GM23338 (cell line): ENCODE measurements around the gene NME9. TPM values are rescaled to one million over a fixed set of nuclear protein-coding genes. Genes with fewer than 3 reads are reported as not detected.

Source experiments
- ATAC-seq: fragments of 200-7000 bp; cut with Tn5 transposase; 3 replicates; pipeline ENCODE4 v1.9.1; 2020
- DNase-seq: peaks from one replicate; pipeline ENCODE4 v3.0.0-alpha.2; 2015; ENCODE audit warnings: low spot score
- H2AFZ ChIP-seq: fragments of 200-600 bp; sonication (generic); 2 replicates; pipeline ENCODE4 v1.8.0; 2016; ENCODE audit warnings: antibody characterized with exemption, mild to moderate bottlenecking, moderate library complexity
- H3F3A ChIP-seq: fragments of 200-600 bp; sonication (generic); replicated peaks from 2 replicates; pipeline ENCODE4 v1.8.0; 2017; ENCODE audit warnings: antibody characterized with exemption, mixed run types, low read depth
- H3K27ac ChIP-seq: fragments of 200-600 bp; sonication (generic); 2 replicates; pipeline ENCODE4 v1.6.1; 2016; ENCODE audit warnings: low read depth
- H3K27me3 ChIP-seq: fragments of 200-600 bp; sonication (generic); 2 replicates; pipeline ENCODE4 v1.8.0; 2016; ENCODE audit warnings: mild to moderate bottlenecking, mixed run types, moderate library complexity; ENCODE audit not compliant: insufficient read depth
- H3K36me3 ChIP-seq: fragments of 200-600 bp; sonication (generic); 2 replicates; pipeline ENCODE4 v1.8.0; 2016; ENCODE audit warnings: mild to moderate bottlenecking; ENCODE audit not compliant: insufficient read depth
- H3K4me1 ChIP-seq: fragments of 200-600 bp; sonication (generic); 2 replicates; pipeline ENCODE4 v1.8.0; 2016; ENCODE audit warnings: mild to moderate bottlenecking, moderate library complexity; ENCODE audit not compliant: insufficient read depth
- H3K4me2 ChIP-seq: fragments of 200-600 bp; sonication (generic); 2 replicates; pipeline ENCODE4 v1.7.1; 2017; ENCODE audit warnings: mixed run types
- H3K4me3 ChIP-seq: fragments of 200-600 bp; sonication (generic); 2 replicates; pipeline ENCODE4 v1.6.1; 2016; ENCODE audit warnings: mixed run types
- H3K79me2 ChIP-seq: fragments of 200-600 bp; sonication (generic); replicated peaks from 2 replicates; pipeline ENCODE4 v1.8.0; 2017; ENCODE audit warnings: mild to moderate bottlenecking; ENCODE audit not compliant: insufficient read depth
- H3K9me2 ChIP-seq: fragments of 200-600 bp; sonication (generic); 2 replicates; pipeline ENCODE4 v1.8.0; 2017; ENCODE audit not compliant: insufficient read depth
- H4K20me1 ChIP-seq: fragments of 200-600 bp; sonication (generic); replicated peaks from 2 replicates; pipeline ENCODE4 v1.8.0; 2017; ENCODE audit warnings: mild to moderate bottlenecking; ENCODE audit not compliant: insufficient read depth
- H3K27ac Mint-ChIP-seq: 2 replicates; pipeline ENCODE4 v1.8.0; 2020; ENCODE audit warnings: inconsistent platforms, mild to moderate bottlenecking, moderate library complexity, mixed read lengths
- H3K27me3 Mint-ChIP-seq: 3 replicates; pipeline ENCODE4 v1.8.0; 2022; ENCODE audit warnings: low read depth, mild to moderate bottlenecking, moderate library complexity, mixed read lengths, inconsistent platforms; ENCODE audit not compliant: insufficient read depth, poor library complexity
- H3K36me3 Mint-ChIP-seq: 3 replicates; pipeline ENCODE4 v1.8.0; 2021; ENCODE audit warnings: low read depth, mild to moderate bottlenecking, inconsistent platforms, moderate library complexity, mixed read lengths
- H3K4me1 Mint-ChIP-seq: 3 replicates; pipeline ENCODE4 v1.8.0; 2020; ENCODE audit warnings: mild to moderate bottlenecking, inconsistent platforms, mixed read lengths
- H3K4me3 Mint-ChIP-seq: 3 replicates; pipeline ENCODE4 v1.8.0; 2021; ENCODE audit warnings: moderate library complexity, mild to moderate bottlenecking, inconsistent platforms, mixed read lengths
- H3K9me3 Mint-ChIP-seq: 3 replicates; pipeline ENCODE4 v1.8.0; 2020; ENCODE audit warnings: moderate library complexity, mild to moderate bottlenecking, inconsistent platforms, mixed read lengths
- CREB1 ChIP-seq: fragments of 250-450 bp; sonication (Bioruptor Pico); IDR thresholded peaks from 2 replicates; pipeline ENCODE4 v1.5.0; 2020; ENCODE audit warnings: low read depth, mild to moderate bottlenecking, moderate library complexity
- CTCF ChIP-seq, 2 experiments: fragments of 200-600 bp in 1 of 2; sonication (generic) in 1 of 2; conservative IDR thresholded peaks; 2 replicates each; pipeline versions ENCODE4 v1.5.1 to v1.6.1; 2016 to 2017; ENCODE audit warnings: antibody characterized with exemption in 2 of 2, low read depth in 2 of 2, mild to moderate bottlenecking in 2 of 2, moderate library complexity in 1 of 2
- ETS1 ChIP-seq: IDR thresholded peaks from 2 replicates; pipeline ENCODE4 v1.6.1; 2016; ENCODE audit warnings: antibody characterized with exemption
- EZH2 ChIP-seq: fragments of 200-600 bp; sonication (generic); IDR thresholded peaks from one replicate; pipeline ENCODE4 v1.8.0; 2017; ENCODE audit warnings: antibody characterized with exemption, mild to moderate bottlenecking, low read depth; ENCODE audit not compliant: unreplicated experiment
- EZH2phosphoT487 ChIP-seq: fragments of 200-600 bp; sonication (generic); IDR thresholded peaks from one replicate; pipeline ENCODE4 v1.8.1; 2018; ENCODE audit warnings: antibody characterized with exemption; ENCODE audit not compliant: unreplicated experiment
- JUNB ChIP-seq: IDR thresholded peaks from one replicate; pipeline ENCODE4 v1.6.1; 2016; ENCODE audit warnings: antibody characterized with exemption; ENCODE audit not compliant: unreplicated experiment
- NANOG ChIP-seq: IDR thresholded peaks from 2 replicates; pipeline ENCODE4 v1.6.1; 2016; ENCODE audit warnings: antibody characterized with exemption, borderline replicate concordance
- POLR2AphosphoS5 ChIP-seq: IDR thresholded peaks from 2 replicates; pipeline ENCODE4 v1.6.1; 2016; ENCODE audit warnings: antibody characterized with exemption, low read depth
- STAT1 ChIP-seq: IDR thresholded peaks from one replicate; pipeline ENCODE4 v1.6.1; 2016; ENCODE audit warnings: antibody characterized with exemption; ENCODE audit not compliant: unreplicated experiment
- ZNF114 ChIP-seq: fragments of 250-450 bp; sonication (Bioruptor Pico); IDR thresholded peaks from 2 replicates; pipeline ENCODE4 v1.5.0; 2020; ENCODE audit warnings: mild to moderate bottlenecking, moderate library complexity
- ZNF331 ChIP-seq: fragments of 250-450 bp; sonication (Bioruptor Pico); IDR thresholded peaks from 2 replicates; pipeline ENCODE4 v1.5.0; 2020; ENCODE audit warnings: low read depth, mild to moderate bottlenecking, moderate library complexity
- polyA plus RNA-seq: library from polyadenylated mRNA; unstranded; fragments of >200 nt; fragmentation: Nextera tagmentation; extraction: Ambion mirVana; gene quantifications from 2 replicates; pipeline ENCODE4 v1.2.1, GENCODE V29; 2016
- total RNA-seq: library from RNA; depleted of rRNA; stranded (reverse); fragments of >200 nt; shearing (Covaris generic); gene quantifications from 2 replicates; pipeline ENCODE4 v1.2.3, GENCODE V29; 2014
- TF ChIP-seq, protein P1 (sequence below): IDR thresholded peaks from one replicate; pipeline ENCODE4 v1.6.1; 2018; ENCODE audit warnings: antibody characterized with exemption; ENCODE audit not compliant: unreplicated experiment
- TF ChIP-seq, protein P2 (sequence below): fragments of 250-450 bp; sonication (Bioruptor Pico); IDR thresholded peaks from 2 replicates; pipeline ENCODE4 v1.5.0; 2020; ENCODE audit warnings: mild to moderate bottlenecking, moderate library complexity

Gene NME9
- total and polyA plus RNA-seq, 2 experiments from 2014 or later, result 0.14 to 2.0 TPM

GRCh38 chr3:138360869-138361525 is 31.3 kb upstream of the NME9 start:
- Mint-ChIP-seq H3K27ac (peak overlapping the region; percentile 62; the same call in 1 of the 2 replicates), H3K36me3 (no peaks in the 10 kb centered on the region), H3K9me3 (no peaks in the 10 kb centered on the region), H3K4me3 (no peak overlapping the region), H3K4me1 (peaks cover 7% of the 10 kb centered on the region), H3K27me3 (peaks cover 3% of the 10 kb centered on the region)
- Histone ChIP-seq H3K79me2 (no peaks in the 10 kb centered on the region), H4K20me1 (no peaks in the 10 kb centered on the region), H3K27ac (no peak overlapping the region), H3F3A (no peaks in the 10 kb centered on the region), H3K4me3 (no peak overlapping the region), H3K4me2 (no peak overlapping the region), H2AFZ (no peak overlapping the region), H3K9me2 (no peaks in the 10 kb centered on the region), H3K27me3 (no peaks in the 10 kb centered on the region), H3K4me1 (no peaks in the 10 kb centered on the region), H3K36me3 (no peaks in the 10 kb centered on the region)
- no peak for ATAC-seq
- TF ChIP-seq STAT1 (no peak), ETS1 (no peak), ZNF114 (CRISPR knock-in tag) (no peak), JUNB (no peak), CREB1 (CRISPR knock-in tag) (no peak), EZH2 (no peak), CTCF (conservative IDR thresholded peaks at IDR 0.05; ENCODE audit: low read depth in 2 of 2) (no peak), NANOG (no peak), POLR2AphosphoS5 (no peak), ZNF331 (no peak), EZH2phosphoT487 (no peak)
- TF ChIP-seq, protein P1, sequence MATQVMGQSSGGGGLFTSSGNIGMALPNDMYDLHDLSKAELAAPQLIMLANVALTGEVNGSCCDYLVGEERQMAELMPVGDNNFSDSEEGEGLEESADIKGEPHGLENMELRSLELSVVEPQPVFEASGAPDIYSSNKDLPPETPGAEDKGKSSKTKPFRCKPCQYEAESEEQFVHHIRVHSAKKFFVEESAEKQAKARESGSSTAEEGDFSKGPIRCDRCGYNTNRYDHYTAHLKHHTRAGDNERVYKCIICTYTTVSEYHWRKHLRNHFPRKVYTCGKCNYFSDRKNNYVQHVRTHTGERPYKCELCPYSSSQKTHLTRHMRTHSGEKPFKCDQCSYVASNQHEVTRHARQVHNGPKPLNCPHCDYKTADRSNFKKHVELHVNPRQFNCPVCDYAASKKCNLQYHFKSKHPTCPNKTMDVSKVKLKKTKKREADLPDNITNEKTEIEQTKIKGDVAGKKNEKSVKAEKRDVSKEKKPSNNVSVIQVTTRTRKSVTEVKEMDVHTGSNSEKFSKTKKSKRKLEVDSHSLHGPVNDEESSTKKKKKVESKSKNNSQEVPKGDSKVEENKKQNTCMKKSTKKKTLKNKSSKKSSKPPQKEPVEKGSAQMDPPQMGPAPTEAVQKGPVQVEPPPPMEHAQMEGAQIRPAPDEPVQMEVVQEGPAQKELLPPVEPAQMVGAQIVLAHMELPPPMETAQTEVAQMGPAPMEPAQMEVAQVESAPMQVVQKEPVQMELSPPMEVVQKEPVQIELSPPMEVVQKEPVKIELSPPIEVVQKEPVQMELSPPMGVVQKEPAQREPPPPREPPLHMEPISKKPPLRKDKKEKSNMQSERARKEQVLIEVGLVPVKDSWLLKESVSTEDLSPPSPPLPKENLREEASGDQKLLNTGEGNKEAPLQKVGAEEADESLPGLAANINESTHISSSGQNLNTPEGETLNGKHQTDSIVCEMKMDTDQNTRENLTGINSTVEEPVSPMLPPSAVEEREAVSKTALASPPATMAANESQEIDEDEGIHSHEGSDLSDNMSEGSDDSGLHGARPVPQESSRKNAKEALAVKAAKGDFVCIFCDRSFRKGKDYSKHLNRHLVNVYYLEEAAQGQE, result no peak
- TF ChIP-seq, protein P2, sequence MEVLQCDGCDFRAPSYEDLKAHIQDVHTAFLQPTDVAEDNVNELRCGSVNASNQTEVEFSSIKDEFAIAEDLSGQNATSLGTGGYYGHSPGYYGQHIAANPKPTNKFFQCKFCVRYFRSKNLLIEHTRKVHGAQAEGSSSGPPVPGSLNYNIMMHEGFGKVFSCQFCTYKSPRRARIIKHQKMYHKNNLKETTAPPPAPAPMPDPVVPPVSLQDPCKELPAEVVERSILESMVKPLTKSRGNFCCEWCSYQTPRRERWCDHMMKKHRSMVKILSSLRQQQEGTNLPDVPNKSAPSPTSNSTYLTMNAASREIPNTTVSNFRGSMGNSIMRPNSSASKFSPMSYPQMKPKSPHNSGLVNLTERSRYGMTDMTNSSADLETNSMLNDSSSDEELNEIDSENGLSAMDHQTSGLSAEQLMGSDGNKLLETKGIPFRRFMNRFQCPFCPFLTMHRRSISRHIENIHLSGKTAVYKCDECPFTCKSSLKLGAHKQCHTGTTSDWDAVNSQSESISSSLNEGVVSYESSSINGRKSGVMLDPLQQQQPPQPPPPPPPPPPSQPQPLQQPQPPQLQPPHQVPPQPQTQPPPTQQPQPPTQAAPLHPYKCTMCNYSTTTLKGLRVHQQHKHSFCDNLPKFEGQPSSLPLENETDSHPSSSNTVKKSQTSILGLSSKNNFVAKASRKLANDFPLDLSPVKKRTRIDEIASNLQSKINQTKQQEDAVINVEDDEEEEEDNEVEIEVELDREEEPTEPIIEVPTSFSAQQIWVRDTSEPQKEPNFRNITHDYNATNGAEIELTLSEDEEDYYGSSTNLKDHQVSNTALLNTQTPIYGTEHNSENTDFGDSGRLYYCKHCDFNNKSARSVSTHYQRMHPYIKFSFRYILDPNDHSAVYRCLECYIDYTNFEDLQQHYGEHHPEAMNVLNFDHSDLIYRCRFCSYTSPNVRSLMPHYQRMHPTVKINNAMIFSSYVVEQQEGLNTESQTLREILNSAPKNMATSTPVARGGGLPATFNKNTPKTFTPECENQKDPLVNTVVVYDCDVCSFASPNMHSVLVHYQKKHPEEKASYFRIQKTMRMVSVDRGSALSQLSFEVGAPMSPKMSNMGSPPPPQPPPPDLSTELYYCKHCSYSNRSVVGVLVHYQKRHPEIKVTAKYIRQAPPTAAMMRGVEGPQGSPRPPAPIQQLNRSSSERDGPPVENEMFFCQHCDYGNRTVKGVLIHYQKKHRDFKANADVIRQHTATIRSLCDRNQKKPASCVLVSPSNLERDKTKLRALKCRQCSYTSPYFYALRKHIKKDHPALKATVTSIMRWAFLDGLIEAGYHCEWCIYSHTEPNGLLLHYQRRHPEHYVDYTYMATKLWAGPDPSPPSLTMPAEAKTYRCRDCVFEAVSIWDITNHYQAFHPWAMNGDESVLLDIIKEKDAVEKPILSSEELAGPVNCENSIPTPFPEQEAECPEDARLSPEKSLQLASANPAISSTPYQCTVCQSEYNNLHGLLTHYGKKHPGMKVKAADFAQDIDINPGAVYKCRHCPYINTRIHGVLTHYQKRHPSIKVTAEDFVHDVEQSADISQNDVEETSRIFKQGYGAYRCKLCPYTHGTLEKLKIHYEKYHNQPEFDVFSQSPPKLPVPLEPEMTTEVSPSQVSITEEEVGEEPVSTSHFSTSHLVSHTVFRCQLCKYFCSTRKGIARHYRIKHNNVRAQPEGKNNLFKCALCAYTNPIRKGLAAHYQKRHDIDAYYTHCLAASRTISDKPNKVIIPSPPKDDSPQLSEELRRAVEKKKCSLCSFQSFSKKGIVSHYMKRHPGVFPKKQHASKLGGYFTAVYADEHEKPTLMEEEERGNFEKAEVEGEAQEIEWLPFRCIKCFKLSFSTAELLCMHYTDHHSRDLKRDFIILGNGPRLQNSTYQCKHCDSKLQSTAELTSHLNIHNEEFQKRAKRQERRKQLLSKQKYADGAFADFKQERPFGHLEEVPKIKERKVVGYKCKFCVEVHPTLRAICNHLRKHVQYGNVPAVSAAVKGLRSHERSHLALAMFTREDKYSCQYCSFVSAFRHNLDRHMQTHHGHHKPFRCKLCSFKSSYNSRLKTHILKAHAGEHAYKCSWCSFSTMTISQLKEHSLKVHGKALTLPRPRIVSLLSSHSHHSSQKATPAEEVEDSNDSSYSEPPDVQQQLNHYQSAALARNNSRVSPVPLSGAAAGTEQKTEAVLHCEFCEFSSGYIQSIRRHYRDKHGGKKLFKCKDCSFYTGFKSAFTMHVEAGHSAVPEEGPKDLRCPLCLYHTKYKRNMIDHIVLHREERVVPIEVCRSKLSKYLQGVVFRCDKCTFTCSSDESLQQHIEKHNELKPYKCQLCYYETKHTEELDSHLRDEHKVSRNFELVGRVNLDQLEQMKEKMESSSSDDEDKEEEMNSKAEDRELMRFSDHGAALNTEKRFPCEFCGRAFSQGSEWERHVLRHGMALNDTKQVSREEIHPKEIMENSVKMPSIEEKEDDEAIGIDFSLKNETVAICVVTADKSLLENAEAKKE (CRISPR knock-in tag), result no peak
- no peak for DNase-seq
